Ectodermal cell (in vitro differentiated cells): Measurements from ENCODE around the gene HIBCH.
"Not testable (repeated sequence)": the region's sequence is repeated elsewhere in the genome, so short reads cannot be mapped to it uniquely, and the experiment has no call there.

Experiments used
- H3K27ac ChIP-seq: 2 replicates; pipeline ENCODE4 v1.7.0; 2013; ENCODE audit warnings: mild to moderate bottlenecking, low read depth, low read length; ENCODE audit not compliant: insufficient read depth, poor library complexity, severe bottlenecking
- H3K27me3 ChIP-seq: 2 replicates; pipeline ENCODE4 v1.7.0; 2013; ENCODE audit warnings: mild to moderate bottlenecking, low read length; ENCODE audit not compliant: insufficient read depth, control insufficient read depth, poor library complexity, severe bottlenecking
- H3K36me3 ChIP-seq: one replicate; pipeline ENCODE4 v1.7.0; 2013; ENCODE audit warnings: low read length; ENCODE audit not compliant: control insufficient read depth, insufficient read depth
- H3K4me1 ChIP-seq: one replicate; pipeline ENCODE4 v1.7.0; 2013; ENCODE audit warnings: low read length; ENCODE audit not compliant: control insufficient read depth, insufficient read depth
- H3K4me3 ChIP-seq: 2 replicates; pipeline ENCODE4 v1.7.0; 2013; ENCODE audit warnings: low read depth, low read length, control low read depth; ENCODE audit not compliant: insufficient read depth
- H3K9me3 ChIP-seq: 2 replicates; pipeline ENCODE4 v1.7.0; 2013; ENCODE audit warnings: mild to moderate bottlenecking, low read length, moderate library complexity; ENCODE audit not compliant: control insufficient read depth
- WGBS, 2 experiments: methylation state at CpG; one replicate each; pipeline ENCODE4 v1.1.7; 2013; ENCODE audit warnings: missing lambda C conversion rate in 2 of 2; 5-methylcytosine and 5-hydroxymethylcytosine counted together

The HIBCH gene

DNA sequence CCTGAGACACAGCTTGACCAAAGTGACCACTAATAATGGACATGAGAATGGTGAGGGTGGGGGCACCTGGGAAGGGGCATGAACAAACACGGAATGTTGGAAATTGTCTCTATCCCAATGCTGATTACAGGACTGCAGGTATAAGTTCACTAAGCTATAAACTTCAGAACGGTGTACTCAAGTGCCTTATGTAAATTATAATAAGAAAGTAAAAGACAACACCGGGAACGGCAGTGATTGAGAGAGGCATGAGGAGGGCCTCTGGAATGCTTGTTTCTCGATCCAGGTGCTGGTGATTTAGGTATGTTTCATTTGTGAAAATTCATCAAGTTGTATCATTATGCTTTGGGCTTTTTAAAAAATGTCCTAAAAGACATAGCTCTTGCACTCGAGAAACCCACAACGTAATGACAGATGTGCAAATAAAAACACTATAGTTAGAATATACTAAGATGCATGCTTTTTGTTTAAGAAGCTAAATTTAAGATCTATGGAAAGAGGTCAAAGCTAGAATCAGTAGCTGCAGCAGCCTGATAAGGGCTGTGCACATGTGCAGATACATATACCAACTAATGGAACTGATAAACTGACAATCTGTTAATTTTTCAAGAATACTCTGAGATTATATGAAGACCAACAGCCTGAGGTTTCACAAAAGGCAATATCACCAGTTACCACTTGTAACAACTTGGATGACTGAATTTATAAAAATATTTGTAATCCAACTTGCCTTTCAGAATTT is 7.6 kb downstream of the HIBCH start:
- WGBS, 2 experiments = 95 to 96% methylated on average over 6 to 7 of the region's 7 CpGs
- no peak overlapping the region for H3K4me3 ChIP-seq
- no peak overlapping the region for H3K27ac ChIP-seq
- no peaks in the 10 kb centered on the region for H3K36me3 ChIP-seq
- H3K9me3 ChIP-seq = no peaks in the 10 kb centered on the region
- H3K4me1 ChIP-seq = no peaks in the 10 kb centered on the region
- H3K27me3 ChIP-seq = no peaks in the 10 kb centered on the region

DNA sequence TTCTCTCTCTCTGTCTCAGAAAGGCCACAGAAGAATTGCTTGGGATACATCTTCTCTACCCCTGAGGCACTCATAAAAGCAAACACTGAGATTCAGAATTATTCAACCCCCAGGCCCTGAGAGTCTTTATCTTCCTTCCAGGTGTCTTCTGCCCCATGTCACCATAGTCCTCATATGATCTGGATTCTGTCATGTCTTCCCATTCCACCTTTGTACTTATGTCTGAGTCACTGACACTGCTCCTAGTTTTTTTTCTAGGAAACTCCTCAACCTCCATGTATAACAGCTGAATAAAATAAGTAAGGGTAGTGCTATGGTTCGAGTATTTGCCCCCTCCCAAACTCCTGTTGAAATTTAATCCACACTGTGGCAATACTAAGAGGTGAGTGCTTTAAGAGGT is 11.6 kb downstream of the HIBCH start:
- 83 to 100% methylated on average over 1 of the region's 1 CpG for WGBS, 2 experiments
- no peaks in the 10 kb centered on the region for H3K4me1 ChIP-seq
- H3K36me3 ChIP-seq = no peaks in the 10 kb centered on the region
- H3K27ac ChIP-seq = no peak overlapping the region
- no peaks in the 10 kb centered on the region for H3K27me3 ChIP-seq
- H3K9me3 ChIP-seq = no peaks in the 10 kb centered on the region
- no peak overlapping the region for H3K4me3 ChIP-seq

DNA sequence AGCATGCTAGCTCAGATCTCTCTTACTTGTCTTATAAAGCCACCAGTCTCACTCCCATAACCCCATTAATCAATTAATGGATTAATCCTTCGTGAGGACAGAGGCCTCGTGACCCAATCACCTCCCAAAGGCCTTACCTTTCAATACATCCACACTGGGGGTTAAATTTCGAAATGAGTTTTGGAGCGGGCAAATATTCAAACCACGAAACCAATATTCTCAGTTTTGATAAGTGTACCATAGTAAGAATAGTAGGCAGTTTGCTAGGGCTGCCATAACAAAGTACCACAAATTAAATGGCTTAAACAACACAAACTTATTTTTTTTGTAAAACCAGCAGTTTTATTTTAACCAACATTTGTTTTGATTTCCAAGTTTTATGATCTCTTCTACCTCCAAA is 15.2 kb downstream of the HIBCH start:
- Histone ChIP-seq H3K9me3 (no peaks in the 10 kb centered on the region), H3K27ac (no peak overlapping the region), H3K4me3 (no peak overlapping the region), H3K4me1 (no peaks in the 10 kb centered on the region), H3K27me3 (no peaks in the 10 kb centered on the region), H3K36me3 (no peaks in the 10 kb centered on the region)
- 97% methylated on average over 2 to 5 of the region's 5 CpGs for WGBS, 2 experiments

DNA sequence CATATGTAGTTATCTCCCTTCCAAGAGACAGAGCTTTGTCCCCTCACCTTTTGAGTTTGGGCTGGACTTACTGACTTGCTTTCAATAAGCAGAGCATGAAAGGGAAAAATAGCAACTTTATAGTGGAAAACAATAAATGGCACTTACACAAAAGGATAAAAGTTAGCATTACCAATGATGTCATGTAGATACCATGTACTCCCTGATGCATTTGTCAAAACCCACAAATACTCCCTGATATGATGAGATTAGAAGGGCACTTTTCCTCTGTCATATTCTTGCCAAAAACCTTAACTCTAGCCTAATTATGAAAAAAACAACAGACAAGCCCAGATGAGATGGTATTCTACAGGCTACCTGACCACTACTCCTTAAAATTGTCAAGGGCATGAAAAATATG is 16.0 kb downstream of the HIBCH start:
- Histone ChIP-seq H3K27ac (no peak overlapping the region), H3K4me3 (no peak overlapping the region), H3K9me3 (no peaks in the 10 kb centered on the region), H3K36me3 (no peaks in the 10 kb centered on the region), H3K27me3 (no peaks in the 10 kb centered on the region), H3K4me1 (no peaks in the 10 kb centered on the region)

DNA sequence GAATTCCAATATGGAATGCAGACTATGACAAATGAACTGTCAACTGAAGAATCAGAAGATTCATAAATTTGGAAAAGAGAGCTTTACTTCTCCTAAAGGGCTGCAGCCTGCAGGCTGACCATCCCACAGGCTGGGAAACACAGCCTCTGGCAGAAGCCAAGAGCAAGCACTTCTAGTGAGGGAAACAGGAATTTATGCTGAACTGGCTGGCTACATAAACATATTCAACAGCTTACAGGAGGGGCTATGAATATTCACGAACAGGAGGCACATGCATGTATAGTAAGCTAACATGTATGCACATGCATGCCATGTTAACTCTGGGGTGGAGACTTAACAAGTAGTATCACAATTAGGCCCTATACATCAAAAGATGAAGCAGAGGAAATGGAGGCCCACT is 17.6 kb downstream of the HIBCH start:
- Histone ChIP-seq H3K27me3 (no peaks in the 10 kb centered on the region), H3K4me3 (no peak overlapping the region), H3K4me1 (no peaks in the 10 kb centered on the region), H3K27ac (no peak overlapping the region), H3K36me3 (no peaks in the 10 kb centered on the region), H3K9me3 (no peaks in the 10 kb centered on the region)
- WGBS, 2 experiments = 88 to 100% methylated on average over 1 of the region's 1 CpG

DNA sequence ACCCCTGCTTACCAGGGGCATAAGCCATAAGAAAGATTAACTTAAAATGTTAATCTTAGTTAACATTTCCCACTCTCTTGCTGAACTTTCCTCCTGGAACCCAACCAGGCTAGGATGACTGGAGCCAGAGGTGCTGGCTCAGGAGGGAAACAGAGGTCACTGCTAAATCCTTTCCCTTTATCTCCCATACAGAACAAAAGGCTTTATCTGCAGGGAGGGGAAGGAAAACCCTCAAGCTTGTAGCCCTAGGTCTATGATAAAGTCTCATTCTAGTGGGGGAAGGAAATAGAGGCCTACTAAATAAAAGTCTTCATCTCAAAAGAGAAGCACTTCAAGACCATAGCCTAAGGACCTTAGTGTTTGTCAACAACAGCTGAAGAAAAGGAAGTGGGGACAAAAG is 18.6 kb downstream of the HIBCH start:
- no peaks in the 10 kb centered on the region for H3K9me3 ChIP-seq
- no peaks in the 10 kb centered on the region for H3K36me3 ChIP-seq
- H3K27ac ChIP-seq = no peak overlapping the region
- H3K4me1 ChIP-seq = no peaks in the 10 kb centered on the region
- no peak overlapping the region for H3K4me3 ChIP-seq
- no peaks in the 10 kb centered on the region for H3K27me3 ChIP-seq

DNA sequence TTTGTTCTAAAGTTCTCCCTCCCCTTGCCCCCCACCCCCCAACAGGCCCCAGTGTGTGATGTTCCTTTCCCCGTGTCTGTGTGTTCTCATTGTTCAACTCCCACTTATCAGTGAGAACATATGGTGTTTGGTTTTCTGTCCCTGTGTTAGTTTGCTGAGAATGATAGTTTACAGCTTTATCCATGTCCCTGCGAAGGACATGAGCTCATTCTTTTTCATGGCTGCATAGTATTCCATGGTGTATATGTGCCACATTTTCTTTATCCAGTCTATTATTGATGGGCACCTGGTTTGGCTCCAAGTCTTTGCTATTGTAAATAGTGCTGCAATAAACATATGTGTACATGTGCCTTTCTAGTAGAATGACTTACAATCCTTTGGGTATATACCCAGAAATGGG is 21.7 kb downstream of the HIBCH start:
- not testable (repeated sequence) for H3K4me1 ChIP-seq, H3K9me3 ChIP-seq, H3K4me3 ChIP-seq, H3K27me3 ChIP-seq, H3K27ac ChIP-seq, H3K36me3 ChIP-seq
- WGBS, 2 experiments = 93 to 97% methylated on average over 1 to 2 of the region's 2 CpGs

DNA sequence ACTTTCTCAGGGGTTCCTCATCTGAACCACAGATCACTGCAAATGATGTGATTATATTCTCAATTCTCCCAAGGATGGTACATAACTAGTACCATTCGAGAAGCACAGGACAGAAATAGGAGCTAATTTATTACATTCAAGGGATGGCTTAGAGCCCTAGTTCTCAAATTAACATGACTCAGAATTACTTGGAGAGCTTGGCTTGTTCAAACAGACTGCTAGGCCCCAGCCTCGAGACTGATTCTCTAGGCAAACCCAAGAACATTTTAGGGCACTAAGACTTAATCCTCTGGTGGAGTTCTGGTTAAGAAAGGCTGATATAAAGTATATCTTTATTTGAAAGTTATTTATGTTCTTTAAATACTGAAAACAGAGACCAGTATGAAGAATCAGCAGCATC is 35.8 kb downstream of the HIBCH start:
- Histone ChIP-seq H3K4me3 (no peak overlapping the region), H3K27ac (no peak overlapping the region), H3K4me1 (no peaks in the 10 kb centered on the region), H3K9me3 (no peaks in the 10 kb centered on the region), H3K27me3 (no peaks in the 10 kb centered on the region), H3K36me3 (no peaks in the 10 kb centered on the region)
- WGBS, 2 experiments = 91 to 97% methylated on average over 2 of the region's 2 CpGs

DNA sequence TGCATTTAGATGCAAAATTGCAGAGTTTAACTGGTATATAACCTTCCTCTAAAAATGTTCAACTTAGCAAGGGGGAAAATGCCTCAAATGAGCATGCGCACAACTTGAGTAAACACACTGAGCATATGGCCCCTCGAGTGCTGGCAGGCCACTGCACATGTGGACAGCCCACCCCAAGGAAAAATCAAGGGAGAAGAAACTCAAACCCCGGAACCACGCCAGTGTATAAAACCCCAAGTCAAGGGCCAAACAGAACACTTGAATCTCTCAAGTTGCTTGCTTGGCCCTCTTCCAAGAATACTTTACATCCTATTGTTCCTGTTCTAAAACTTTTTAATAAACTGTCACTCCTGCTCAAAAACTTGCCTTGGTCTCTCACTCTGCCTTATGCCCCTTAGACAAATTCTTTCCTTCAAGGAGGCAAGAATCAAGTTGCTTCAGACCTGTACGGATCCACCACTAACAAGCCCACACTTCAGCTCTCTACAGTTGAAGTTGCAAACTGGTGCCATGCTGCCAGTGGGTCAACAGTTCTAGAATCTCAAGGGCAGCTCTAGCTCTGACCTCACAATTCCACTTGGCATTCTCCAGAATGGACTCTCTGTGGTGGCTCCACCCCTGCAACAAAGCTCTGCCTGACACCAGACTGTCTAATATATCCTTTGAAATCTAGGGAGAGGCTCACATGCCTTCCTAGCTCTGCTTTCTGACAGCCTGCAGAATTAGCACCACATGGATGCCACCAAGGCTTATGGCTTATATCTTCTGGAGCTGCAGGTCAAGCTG is 38.9 kb downstream of the HIBCH start:
- H3K27ac ChIP-seq = no peak overlapping the region
- no peaks in the 10 kb centered on the region for H3K9me3 ChIP-seq
- no peaks in the 10 kb centered on the region for H3K36me3 ChIP-seq
- no peak overlapping the region for H3K4me3 ChIP-seq
- WGBS, 2 experiments = 94 to 96% methylated on average over 5 of the region's 5 CpGs
- H3K4me1 ChIP-seq = no peaks in the 10 kb centered on the region
- no peaks in the 10 kb centered on the region for H3K27me3 ChIP-seq

DNA sequence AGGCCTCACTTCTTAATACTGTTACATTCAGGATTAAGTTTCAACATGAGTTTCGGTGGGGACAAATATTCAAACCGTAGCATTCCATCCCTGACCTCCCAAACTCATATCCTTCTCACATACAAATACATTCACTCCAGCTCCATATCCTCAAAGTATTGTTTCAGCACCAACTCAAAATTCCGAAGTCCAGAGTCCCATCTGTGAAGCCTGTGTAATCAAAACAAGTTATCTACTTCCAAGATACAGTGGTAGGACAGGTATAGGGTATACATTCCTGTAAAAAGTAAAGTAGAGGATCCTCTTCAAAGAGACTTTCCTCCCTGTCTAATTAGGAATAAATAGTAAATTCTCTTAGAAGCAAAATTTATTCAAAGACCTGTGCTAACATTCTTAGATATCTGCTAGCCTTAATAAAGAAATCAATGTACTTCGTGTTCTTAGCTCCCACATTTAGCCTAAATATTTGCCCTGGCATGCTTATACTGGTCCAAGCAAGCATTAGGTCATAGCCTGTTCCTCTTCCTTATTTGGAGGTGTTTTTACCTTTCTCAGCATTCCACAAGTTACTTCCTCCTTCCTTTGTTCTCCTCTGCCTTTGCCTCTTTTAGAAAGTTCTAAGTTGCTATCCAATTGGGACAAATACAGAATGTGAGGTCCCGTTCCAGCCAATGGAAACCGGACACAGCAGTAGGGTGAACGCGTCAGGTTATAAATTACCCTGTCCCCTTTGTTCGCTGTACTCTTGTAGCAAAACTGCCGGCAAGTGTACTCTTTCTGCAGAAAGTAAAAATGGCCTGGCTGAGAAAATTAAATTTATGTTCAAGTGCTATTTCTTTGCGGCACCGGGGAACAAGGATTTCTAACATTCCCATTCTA is 40.1 kb downstream of the HIBCH start:
- 93% methylated on average over 12 of the region's 12 CpGs for WGBS, 2 experiments
- not testable (repeated sequence) for H3K4me1 ChIP-seq, H3K27me3 ChIP-seq, H3K9me3 ChIP-seq, H3K27ac ChIP-seq, H3K4me3 ChIP-seq, H3K36me3 ChIP-seq
